CD4-positive, alpha-beta T cell treated with Interleukin-4 for 4 hours (primary cell): Measurements from ENCODE around the gene SKAP1.

Experiments used
- DNase-seq: peaks from one replicate; pipeline ENCODE4 v3.0.0-alpha.2; 2020

Gene SKAP1

GRCh38 chr17:48131216-48131824, 298.7 kb downstream of the SKAP1 start:
- peak; percentile 64 for DNase-seq

GRCh38 chr17:48129981-48130380, 300.0 kb downstream of the SKAP1 start:
- DNase-seq: no peak

GRCh38 chr17:48128400-48128799, 301.6 kb downstream of the SKAP1 start:
- DNase-seq: no peak

- no peak for DNase-seq
Measured at GRCh38 chr17:48127371-48128051, 302.5 kb downstream of the SKAP1 start.

DNA sequence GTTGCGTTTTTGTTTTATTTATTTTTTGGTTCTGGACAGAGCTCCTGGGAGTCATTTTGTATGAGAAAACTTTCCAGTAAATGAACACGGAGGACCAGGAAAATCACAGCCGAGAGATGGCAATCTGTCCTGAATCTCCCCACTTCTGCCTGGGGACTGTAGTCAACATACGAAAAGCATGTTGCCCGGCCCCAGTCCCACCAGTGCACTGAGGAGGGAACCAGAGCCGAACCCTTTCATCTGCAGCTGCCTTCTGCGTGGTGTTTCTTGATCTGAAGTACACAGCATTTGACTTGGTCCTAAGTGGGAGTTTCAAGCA, 303.5 kb downstream of the SKAP1 start:
- DNase-seq: no peak

DNA sequence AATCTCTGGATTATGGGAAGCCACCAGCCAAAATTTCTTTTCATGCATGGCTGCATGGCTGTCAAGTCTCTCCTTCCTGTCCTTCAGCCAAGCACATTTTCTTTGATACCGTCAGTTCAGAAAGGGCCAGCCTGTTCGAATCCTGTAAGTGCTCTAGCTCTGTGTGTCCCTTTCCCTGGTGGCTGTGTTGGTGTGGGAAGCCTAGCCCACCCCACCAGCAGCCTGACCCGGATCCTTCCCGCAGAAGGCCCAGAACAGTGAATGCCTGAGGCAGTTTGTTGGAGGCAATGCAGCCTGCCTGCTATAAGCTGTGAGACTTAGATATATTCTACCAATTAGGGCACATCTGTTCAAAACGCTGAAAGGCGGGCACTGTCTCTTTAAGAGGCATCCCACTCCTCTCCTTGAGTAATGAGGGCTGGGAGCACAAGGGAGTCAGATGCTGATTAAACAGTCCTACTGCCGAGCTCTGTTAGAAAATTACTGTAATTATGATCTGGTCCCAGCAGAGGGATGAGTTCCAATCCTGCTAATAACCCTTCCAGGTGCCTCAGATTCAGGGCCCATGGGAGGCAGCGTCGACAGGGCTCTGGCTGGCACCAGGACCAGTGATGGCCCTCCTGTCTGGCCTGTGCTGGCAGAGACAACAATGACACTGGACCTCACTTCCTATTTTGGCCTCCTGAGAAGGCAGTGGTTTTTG, 304.0 kb downstream of the SKAP1 start:
- DNase-seq: no peak

GRCh38 chr17:48123776-48124388, 306.1 kb downstream of the SKAP1 start:
- no peak for DNase-seq

GRCh38 chr17:48123111-48123510, 306.9 kb downstream of the SKAP1 start:
- no peak for DNase-seq

GRCh38 chr17:48122665-48123045, 307.4 kb downstream of the SKAP1 start:
- DNase-seq: no peak

GRCh38 chr17:48121923-48122664, 307.9 kb downstream of the SKAP1 start:
- no peak for DNase-seq

- DNase-seq: peak; percentile 64
Measured at GRCh38 chr17:48113201-48113676, 316.8 kb downstream of the SKAP1 start.

GRCh38 chr17:48111937-48112241, 318.1 kb downstream of the SKAP1 start:
- DNase-seq: no peak

DNA sequence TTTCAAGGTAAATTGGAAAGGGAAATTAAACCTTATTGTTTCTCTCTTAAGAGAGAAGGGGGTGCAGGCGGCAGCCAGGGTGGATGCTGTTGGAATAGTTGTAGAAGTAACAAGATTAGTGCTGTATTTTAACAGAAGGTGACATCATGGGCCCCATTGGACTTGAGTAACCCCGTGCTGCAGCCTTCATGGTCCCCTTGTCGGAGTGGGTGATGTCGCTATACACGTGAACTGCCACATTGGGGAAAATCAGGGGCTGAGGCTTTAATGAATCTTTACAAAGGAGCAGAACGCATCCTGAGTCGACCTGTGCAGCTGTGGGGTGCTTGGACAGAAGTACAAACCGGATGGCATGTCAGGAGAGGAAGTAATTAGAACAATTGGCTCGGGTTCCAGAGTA, 319.3 kb downstream of the SKAP1 start:
- DNase-seq: no peak

GRCh38 chr17:48107137-48108055, 322.6 kb downstream of the SKAP1 start, which contains the start of gene SNX11:
Gene SNX11, plus strand, starts transcription at chr17:48107766. Its CDS starts 4,278 bp downstream, at chr17:48112044.
- peak; percentile 91 for DNase-seq

GRCh38 chr17:48106802-48107136, 323.2 kb downstream of the SKAP1 start:
- no peak for DNase-seq

- DNase-seq: no peak
Measured at GRCh38 chr17:48104440-48104839, 325.6 kb downstream of the SKAP1 start.

GRCh38 chr17:48102798-48103715, 327.0 kb downstream of the SKAP1 start:
- peak; percentile 15 for DNase-seq

GRCh38 chr17:48102043-48102750, 327.8 kb downstream of the SKAP1 start:
- DNase-seq: no peak

GRCh38 chr17:48101012-48101720, 328.8 kb downstream of the SKAP1 start, which contains the start of gene CBX1:
Gene CBX1, minus strand, starts transcription at chr17:48101478. Its CDS starts 24,474 bp downstream, at chr17:48077004.
- peak; percentile 93 for DNase-seq
